Tibial nerve (tissue), 4 donors: Measurements from ENCODE around the gene ALKBH4. TPM values are rescaled to one million over a fixed set of nuclear protein-coding genes. Genes with fewer than 3 reads are reported as not detected.

ENCODE experiments used
- DNase-seq, 2 donors: peaks; one replicate each; pipeline ENCODE4 v3.0.0-alpha.2; 2019; ENCODE audit warnings: low spot score in 2 of 2
- H3K27ac ChIP-seq, 4 donors: fragments of 200-600 bp; sonication (generic) in 3 of 4; one replicate each; pipeline ENCODE4 v1.5.1; 2017 to 2019; ENCODE audit warnings: mild to moderate bottlenecking in 1 of 4
- H3K27me3 ChIP-seq, 2 donors: fragments of 200-600 bp; sonication (generic) in 1 of 2; one replicate each; pipeline versions ENCODE4 v1.5.1 to v1.6.0; 2017 to 2019
- H3K36me3 ChIP-seq, 3 donors: fragments of 200-600 bp; sonication (generic); one replicate each; pipeline ENCODE4 v1.5.1; 2018 to 2019
- H3K4me1 ChIP-seq, 4 donors: fragments of 200-600 bp; sonication (generic) in 3 of 4; one replicate each; pipeline ENCODE4 v1.5.1; 2017 to 2019
- H3K4me3 ChIP-seq, 4 donors: fragments of 200-600 bp; sonication (generic) in 3 of 4; one replicate each; pipeline ENCODE4 v1.5.1; 2017 to 2019; ENCODE audit warnings: mild to moderate bottlenecking in 1 of 4, moderate library complexity in 1 of 4
- H3K9me3 ChIP-seq, 4 donors: fragments of 200-600 bp; sonication (generic) in 3 of 4; one replicate each; pipeline ENCODE4 v1.5.1; 2017 to 2019
- EP300 ChIP-seq, 2 donors: sonication (generic); formaldehyde crosslinking; IDR thresholded peaks; one replicate each; pipeline ENCODE4 v1.6.1; 2017; ENCODE audit warnings: antibody characterized with exemption in 2 of 2, mild to moderate bottlenecking in 1 of 2
- POLR2A ChIP-seq, 2 donors: fragments of 450-650 bp; IDR thresholded peaks; one replicate each; pipeline ENCODE4 v1.6.1; 2017; ENCODE audit warnings: antibody characterized with exemption in 2 of 2, mild to moderate bottlenecking in 2 of 2, moderate library complexity in 2 of 2
- WGBS, 2 donors: methylation state at CpG; one replicate each; pipeline ENCODE4 v1.1.5; 2018; 5-methylcytosine and 5-hydroxymethylcytosine counted together
- total RNA-seq, 4 donors: library from RNA; depleted of rRNA; stranded (reverse); fragments of >200 nt; gene quantifications; one replicate each; pipeline ENCODE4 v1.1.0, GENCODE V29; 2016
- TF ChIP-seq, protein P1 (sequence below), 5 experiments: fragments of 200-600 bp in 3 of 5; fragments of 450-650 bp in 2 of 5; sonication (generic) in 3 of 5; IDR thresholded peaks; one replicate each; pipeline ENCODE4 v1.5.1; 2016 to 2019; ENCODE audit warnings: antibody characterized with exemption in 5 of 5, mild to moderate bottlenecking in 3 of 5, moderate library complexity in 2 of 5

Gene ALKBH4
- total RNA-seq, 4 donors from 2014 or later = 17.4 to 21.0 (median 19.1) TPM

- no peak for DNase-seq
- Histone ChIP-seq H3K4me1 (no peaks in the 10 kb centered on the region), H3K36me3 (peaks cover 0 to 57% (median 0%) of the 10 kb centered on the region in 3 donors), H3K9me3 (no peaks in the 10 kb centered on the region), H3K4me3 (no peak overlapping the region), H3K27ac (no peak overlapping the region), H3K27me3 (no peaks in the 10 kb centered on the region)
- 91 to 94% methylated on average over 6 of the region's 6 CpGs for WGBS, 2 donors
- no peak for TF ChIP-seq EP300 (IDR thresholded peaks at IDR 0.05)
- TF ChIP-seq, protein P1, sequence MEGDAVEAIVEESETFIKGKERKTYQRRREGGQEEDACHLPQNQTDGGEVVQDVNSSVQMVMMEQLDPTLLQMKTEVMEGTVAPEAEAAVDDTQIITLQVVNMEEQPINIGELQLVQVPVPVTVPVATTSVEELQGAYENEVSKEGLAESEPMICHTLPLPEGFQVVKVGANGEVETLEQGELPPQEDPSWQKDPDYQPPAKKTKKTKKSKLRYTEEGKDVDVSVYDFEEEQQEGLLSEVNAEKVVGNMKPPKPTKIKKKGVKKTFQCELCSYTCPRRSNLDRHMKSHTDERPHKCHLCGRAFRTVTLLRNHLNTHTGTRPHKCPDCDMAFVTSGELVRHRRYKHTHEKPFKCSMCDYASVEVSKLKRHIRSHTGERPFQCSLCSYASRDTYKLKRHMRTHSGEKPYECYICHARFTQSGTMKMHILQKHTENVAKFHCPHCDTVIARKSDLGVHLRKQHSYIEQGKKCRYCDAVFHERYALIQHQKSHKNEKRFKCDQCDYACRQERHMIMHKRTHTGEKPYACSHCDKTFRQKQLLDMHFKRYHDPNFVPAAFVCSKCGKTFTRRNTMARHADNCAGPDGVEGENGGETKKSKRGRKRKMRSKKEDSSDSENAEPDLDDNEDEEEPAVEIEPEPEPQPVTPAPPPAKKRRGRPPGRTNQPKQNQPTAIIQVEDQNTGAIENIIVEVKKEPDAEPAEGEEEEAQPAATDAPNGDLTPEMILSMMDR (IDR thresholded peaks at IDR 0.05) = no peak
- TF ChIP-seq POLR2A (IDR thresholded peaks at IDR 0.05) = no peak
These were observed 12.2 kb downstream of the ALKBH4 start for GRCh38 chr7:102452451-102452850.

DNA sequence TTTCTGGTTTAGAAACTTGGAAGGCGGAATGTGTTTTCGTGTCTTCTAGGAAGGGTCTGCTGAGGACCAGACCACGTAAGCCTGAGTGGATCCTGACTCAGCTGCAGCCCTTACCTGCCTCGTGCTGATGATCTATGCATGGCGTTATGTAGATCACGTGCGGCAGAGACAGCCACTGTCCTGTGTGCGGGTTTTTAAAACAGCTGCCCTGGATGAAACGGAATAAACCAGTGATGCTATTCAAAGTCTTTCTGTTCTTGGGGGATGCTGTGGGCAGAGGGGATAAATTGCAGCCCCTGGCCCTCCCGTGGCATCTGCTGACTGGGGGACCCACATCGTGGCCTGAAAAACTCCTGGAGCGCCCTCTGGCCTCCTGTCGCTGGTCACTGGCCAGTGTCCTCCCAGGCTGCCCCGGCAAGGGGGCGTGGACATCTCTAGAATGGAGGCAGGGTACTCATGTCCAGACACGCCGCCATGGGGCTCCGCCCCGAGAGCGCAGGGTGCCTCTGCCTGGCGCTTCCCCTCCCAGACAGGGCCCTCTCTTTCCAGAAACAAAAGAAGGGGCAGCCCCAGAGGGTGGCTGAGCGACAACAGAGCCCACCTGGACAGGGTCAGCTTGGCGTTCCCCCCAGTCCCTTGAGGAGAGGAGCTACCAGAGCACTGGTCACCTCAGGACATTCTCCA is 13.2 kb downstream of the ALKBH4 start:
- no peak overlapping the region for H3K4me3 ChIP-seq
- H3K27ac ChIP-seq = no peak overlapping the region
- no peak for DNase-seq
- H3K9me3 ChIP-seq = no peaks in the 10 kb centered on the region
- TF ChIP-seq POLR2A (IDR thresholded peaks at IDR 0.05) (no peak), EP300 (IDR thresholded peaks at IDR 0.05) (no peak)
- TF ChIP-seq, protein P1 (IDR thresholded peaks at IDR 0.05) = no peak
- WGBS, 2 donors = 46 to 65% methylated on average over 11 to 23 of the region's 23 CpGs
- no peaks in the 10 kb centered on the region for H3K4me1 ChIP-seq
- H3K36me3 ChIP-seq = peaks cover 0 to 57% (median 8%) of the 10 kb centered on the region in 3 donors
- no peaks in the 10 kb centered on the region for H3K27me3 ChIP-seq

DNA sequence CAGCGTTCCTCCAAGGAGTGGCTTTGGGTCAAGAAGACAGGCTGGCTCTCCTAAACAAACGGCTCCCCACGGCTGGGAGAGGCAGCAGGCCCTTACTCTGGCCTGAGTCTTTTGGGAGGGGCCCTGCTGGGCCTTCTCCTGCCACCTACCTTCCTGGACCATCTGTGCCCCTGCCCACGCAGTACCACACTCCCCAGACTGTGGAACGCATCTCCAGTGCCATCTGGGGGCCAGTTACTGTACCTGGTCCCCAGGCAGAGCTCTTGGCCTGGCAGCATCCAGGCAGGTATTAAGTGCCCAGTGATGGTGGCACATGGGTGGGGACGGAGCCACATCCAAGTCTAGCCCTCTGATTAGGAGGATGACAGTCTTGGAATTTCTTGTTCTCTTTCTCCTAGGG is 14.4 kb downstream of the ALKBH4 start:
- H3K9me3 ChIP-seq = no peaks in the 10 kb centered on the region
- no peaks in the 10 kb centered on the region for H3K4me1 ChIP-seq
- TF ChIP-seq POLR2A (IDR thresholded peaks at IDR 0.05) (no peak), EP300 (IDR thresholded peaks at IDR 0.05) (no peak)
- TF ChIP-seq, protein P1 (IDR thresholded peaks at IDR 0.05) = no peak
- no peaks in the 10 kb centered on the region for H3K27me3 ChIP-seq
- H3K27ac ChIP-seq = no peak overlapping the region
- WGBS, 2 donors = 64 to 74% methylated on average over 6 of the region's 6 CpGs
- H3K4me3 ChIP-seq = no peak overlapping the region
- no peak for DNase-seq
- H3K36me3 ChIP-seq = peaks cover 0 to 55% (median 8%) of the 10 kb centered on the region in 3 donors

DNA sequence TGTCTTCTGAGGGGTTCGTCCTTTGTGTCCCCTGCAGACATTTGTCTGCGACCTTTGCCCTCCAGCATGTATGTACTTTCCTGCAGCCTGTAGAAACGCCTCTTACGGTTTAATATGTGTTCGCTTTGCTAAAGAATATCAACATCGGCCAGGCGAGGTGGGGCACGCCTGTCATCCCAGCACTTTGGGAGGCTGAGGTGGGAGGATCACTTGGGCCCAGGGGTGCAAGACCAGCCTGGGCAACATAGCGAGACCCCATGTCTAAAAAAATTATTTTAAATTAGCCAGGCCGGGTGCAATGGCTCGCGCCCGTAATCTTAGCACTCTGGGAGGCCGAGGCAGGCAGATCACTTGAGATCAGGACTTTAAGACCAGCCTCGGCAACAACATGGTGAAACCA is 15.5 kb downstream of the ALKBH4 start:
- no peaks in the 10 kb centered on the region for H3K4me1 ChIP-seq
- TF ChIP-seq POLR2A (IDR thresholded peaks at IDR 0.05) = no peak
- TF ChIP-seq EP300 (IDR thresholded peaks at IDR 0.05) = no peak
- TF ChIP-seq, protein P1 (IDR thresholded peaks at IDR 0.05) = no peak
- peaks cover 0 to 53% (median 8%) of the 10 kb centered on the region in 3 donors for H3K36me3 ChIP-seq
- H3K9me3 ChIP-seq = no peaks in the 10 kb centered on the region
- DNase-seq = no peak
- H3K27me3 ChIP-seq = no peaks in the 10 kb centered on the region
- H3K4me3 ChIP-seq = no peak overlapping the region
- no peak overlapping the region for H3K27ac ChIP-seq
- WGBS, 2 donors = 92 to 96% methylated on average over 15 of the region's 15 CpGs

DNA sequence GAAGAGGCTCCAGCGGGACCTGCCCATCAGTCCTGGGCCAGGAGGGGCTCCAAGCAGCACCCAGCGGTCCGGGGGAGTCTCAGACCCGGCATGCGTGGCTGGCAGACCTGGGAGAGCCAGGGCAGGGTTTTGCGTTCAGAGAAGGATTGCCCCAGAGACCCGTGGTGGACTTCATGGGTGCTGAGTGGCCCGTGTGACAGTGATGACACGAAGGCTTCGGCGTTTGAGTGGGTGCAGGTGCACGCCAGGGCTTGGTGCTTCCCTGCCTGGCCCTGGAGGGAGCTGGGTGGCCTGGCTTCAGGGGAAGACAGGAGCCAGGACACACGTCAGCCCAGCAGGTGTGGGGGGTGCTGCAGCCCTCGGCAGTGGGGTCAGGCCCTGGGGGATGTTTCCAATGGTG is 17.4 kb downstream of the ALKBH4 start:
- no peaks in the 10 kb centered on the region for H3K9me3 ChIP-seq
- H3K36me3 ChIP-seq = peaks cover 0 to 54% (median 8%) of the 10 kb centered on the region in 3 donors
- H3K4me3 ChIP-seq = no peak overlapping the region
- no peak for DNase-seq
- no peak overlapping the region for H3K27ac ChIP-seq
- WGBS, 2 donors = 82 to 88% methylated on average over 3 to 11 of the region's 14 CpGs
- no peaks in the 10 kb centered on the region for H3K27me3 ChIP-seq
- H3K4me1 ChIP-seq = no peaks in the 10 kb centered on the region
- TF ChIP-seq, protein P1 (IDR thresholded peaks at IDR 0.05) = no peak
- TF ChIP-seq EP300 (IDR thresholded peaks at IDR 0.05) (no peak), POLR2A (IDR thresholded peaks at IDR 0.05) (no peak)
